ENCODE measurements around the gene PDE6D. TPM values are rescaled to one million over a fixed set of nuclear protein-coding genes. Genes with fewer than 3 reads are reported as not detected.

Gene PDE6D
- total and polyA plus RNA-seq, 2 of the 4 experiments (the other 2 are of a cell fraction) = 13.8 to 24.7 TPM

GRCh38 chr2:231765496-231765929 lies 15.6 kb downstream of the PDE6D start:
- Histone ChIP-seq H4K5ac (ENCODE audit: low read depth, low read length) (no peak overlapping the region), H2AFZ (replicated peaks; ENCODE audit: low read length, poor library complexity) (no peak overlapping the region), H2AK5ac (ENCODE audit: low read depth, low read length) (no peak overlapping the region), H2BK120ac (ENCODE audit: low read depth, low read length) (no peak overlapping the region), H3K14ac (replicated peaks; ENCODE audit: low read depth, low read length) (no peak overlapping the region), H3K9me3 (ENCODE audit: control insufficient read depth, insufficient read depth, low read length) (no peaks in the 10 kb centered on the region), H3K4ac (ENCODE audit: low read depth, low read length) (no peak overlapping the region), H3K27me3 (ENCODE audit: control insufficient read depth, insufficient read depth, low read length) (no peaks in the 10 kb centered on the region), H4K20me1 (ENCODE audit: insufficient read depth, low read length) (no peaks in the 10 kb centered on the region), H3K36me3 (ENCODE audit: control insufficient read depth, insufficient read depth, low read length) (no peaks in the 10 kb centered on the region), H2BK20ac (ENCODE audit: low read depth, low read length) (no peak overlapping the region), H3K79me1 (ENCODE audit: low read depth in 1 of 2, low read length in 2 of 2) (peaks cover 3 to 11% of the 10 kb centered on the region in 2 experiments; a peak in 2 of 4 replicates), H3K4me2 (ENCODE audit: low read depth, low read length) (no peak overlapping the region), H3K27ac (ENCODE audit: insufficient read depth, low read length) (no peak overlapping the region), H3K9ac (ENCODE audit: low read depth, low read length) (no peak overlapping the region), H2BK15ac (ENCODE audit: low read depth, low read length) (no peak overlapping the region), H2BK5ac (ENCODE audit: low read depth, low read length, poor library complexity, severe bottlenecking) (no peak overlapping the region), H3K9me1 (ENCODE audit: insufficient read depth, low read length) (no peaks in the 10 kb centered on the region; the same call in 1 of the 2 replicates), H2AK9ac (replicated peaks; ENCODE audit: low read depth, low read length, poor library complexity) (no peak overlapping the region), H4K91ac (ENCODE audit: insufficient read depth, low read depth, low read length) (no peak overlapping the region), H3K4me1 (ENCODE audit: control insufficient read depth, insufficient read depth, low read length) (peaks cover 4% of the 10 kb centered on the region), H4K8ac (ENCODE audit: low read depth in 2 of 2, low read length in 2 of 2) (no peak overlapping the region), H3K23ac (ENCODE audit: low read depth, low read length) (no peak overlapping the region), H3K18ac (ENCODE audit: low read depth, low read length) (no peak overlapping the region), H3K56ac (ENCODE audit: extremely low read depth, insufficient read depth, low read length) (no peak overlapping the region), H3K4me3 (ENCODE audit: insufficient read depth, low read depth, low read length) (no peak overlapping the region)
- dilution Hi-C loops (cut with HindIII; ENCODE audit: low sequenced_read_pairs, unreplicated experiment) (no loop called here), in situ Hi-C loops (cut with MboI; ENCODE audit: low sequenced_read_pairs) (no loop called here), intact Hi-C loops (cut with micrococcal nuclease) (no loop called here)
- no peak for DNase-seq
- no TSS peak for BruUV-seq (replicated peaks)
- no peak for ATAC-seq (ENCODE audit: low read depth)
- ChIA-PET CTCF (no interaction called here), POLR2A (ENCODE audit: unreplicated experiment) (no interaction called here)
- no peak for TF ChIP-seq CTCF (conservative IDR thresholded peaks at IDR 0.05; ENCODE audit: low read depth, low read length)
- no peak for TF ChIP-seq CHD1 (IDR thresholded peaks at IDR 0.05; ENCODE audit: low read depth, low read length)
- no peak for TF ChIP-seq RCOR1 (IDR thresholded peaks at IDR 0.05; ENCODE audit: insufficient replicate concordance, low read length)
- peak; percentile 98 for TF ChIP-seq MAFK (IDR thresholded peaks at IDR 0.05; ENCODE audit: low read depth, low read length)

Data from IMR-90 (cell line).